ENCODE data around the gene ITSN2.

- no peak for TF ChIP-seq POLR2A (IDR thresholded peaks at IDR 0.05)
- TF ChIP-seq, protein P1, sequence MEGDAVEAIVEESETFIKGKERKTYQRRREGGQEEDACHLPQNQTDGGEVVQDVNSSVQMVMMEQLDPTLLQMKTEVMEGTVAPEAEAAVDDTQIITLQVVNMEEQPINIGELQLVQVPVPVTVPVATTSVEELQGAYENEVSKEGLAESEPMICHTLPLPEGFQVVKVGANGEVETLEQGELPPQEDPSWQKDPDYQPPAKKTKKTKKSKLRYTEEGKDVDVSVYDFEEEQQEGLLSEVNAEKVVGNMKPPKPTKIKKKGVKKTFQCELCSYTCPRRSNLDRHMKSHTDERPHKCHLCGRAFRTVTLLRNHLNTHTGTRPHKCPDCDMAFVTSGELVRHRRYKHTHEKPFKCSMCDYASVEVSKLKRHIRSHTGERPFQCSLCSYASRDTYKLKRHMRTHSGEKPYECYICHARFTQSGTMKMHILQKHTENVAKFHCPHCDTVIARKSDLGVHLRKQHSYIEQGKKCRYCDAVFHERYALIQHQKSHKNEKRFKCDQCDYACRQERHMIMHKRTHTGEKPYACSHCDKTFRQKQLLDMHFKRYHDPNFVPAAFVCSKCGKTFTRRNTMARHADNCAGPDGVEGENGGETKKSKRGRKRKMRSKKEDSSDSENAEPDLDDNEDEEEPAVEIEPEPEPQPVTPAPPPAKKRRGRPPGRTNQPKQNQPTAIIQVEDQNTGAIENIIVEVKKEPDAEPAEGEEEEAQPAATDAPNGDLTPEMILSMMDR (IDR thresholded peaks at IDR 0.05 in 4 of 5, conservative IDR thresholded peaks at IDR 0.05 in 1 of 5) = no peak
Measured at GRCh38 chr2:24392542-24393059, 32.3 kb upstream of the ITSN2 start.
